Measurements from ENCODE around the gene ARHGAP31.

ARHGAP31 gene

GRCh38 chr3:119408243-119408950 lies 114.2 kb downstream of the ARHGAP31 start:
- no peak for DNase-seq
- in situ Hi-C loops (cut with HindIII; ENCODE audit: low pct_ligation_motif_present, low pct_unique_long_range_greater_than_20kb, low sequenced_read_pairs) = no loop called here

DNA sequence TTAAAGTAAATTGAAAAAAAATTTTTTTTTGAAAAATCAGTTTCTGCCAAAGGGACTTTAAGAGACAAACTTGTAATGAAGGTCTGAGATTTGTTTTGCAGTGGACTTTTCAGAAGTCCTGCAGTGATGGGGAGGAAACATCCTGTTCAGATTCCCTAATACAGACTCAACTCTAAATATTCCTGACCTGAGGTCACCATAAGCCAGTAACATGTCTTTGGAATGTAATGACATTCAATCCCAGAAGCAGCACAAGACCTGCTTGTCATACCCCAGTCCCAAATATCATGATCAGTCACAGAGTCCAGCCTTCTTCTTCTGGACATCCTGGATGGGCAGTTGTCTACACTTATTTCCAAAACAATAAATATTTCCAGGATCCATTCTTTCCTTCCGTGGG lies 115.7 kb downstream of the ARHGAP31 start:
- no peak for DNase-seq
- in situ Hi-C loops (cut with HindIII; ENCODE audit: low pct_ligation_motif_present, low pct_unique_long_range_greater_than_20kb, low sequenced_read_pairs) = no loop called here

- in situ Hi-C loops (cut with HindIII; ENCODE audit: low pct_ligation_motif_present, low pct_unique_long_range_greater_than_20kb, low sequenced_read_pairs) = no loop called here
- no peak for DNase-seq
These were observed 119.6 kb downstream of the ARHGAP31 start for GRCh38 chr3:119413603-119414280.

- DNase-seq = no peak
- in situ Hi-C loops (cut with HindIII; ENCODE audit: low pct_ligation_motif_present, low pct_unique_long_range_greater_than_20kb, low sequenced_read_pairs) = no loop called here
These were observed 122.7 kb downstream of the ARHGAP31 start for GRCh38 chr3:119416873-119417272.

- DNase-seq = no peak
- in situ Hi-C loops (cut with HindIII; ENCODE audit: low pct_ligation_motif_present, low pct_unique_long_range_greater_than_20kb, low sequenced_read_pairs) = no loop called here
These were observed 123.8 kb downstream of the ARHGAP31 start for GRCh38 chr3:119417771-119418512.

DNA sequence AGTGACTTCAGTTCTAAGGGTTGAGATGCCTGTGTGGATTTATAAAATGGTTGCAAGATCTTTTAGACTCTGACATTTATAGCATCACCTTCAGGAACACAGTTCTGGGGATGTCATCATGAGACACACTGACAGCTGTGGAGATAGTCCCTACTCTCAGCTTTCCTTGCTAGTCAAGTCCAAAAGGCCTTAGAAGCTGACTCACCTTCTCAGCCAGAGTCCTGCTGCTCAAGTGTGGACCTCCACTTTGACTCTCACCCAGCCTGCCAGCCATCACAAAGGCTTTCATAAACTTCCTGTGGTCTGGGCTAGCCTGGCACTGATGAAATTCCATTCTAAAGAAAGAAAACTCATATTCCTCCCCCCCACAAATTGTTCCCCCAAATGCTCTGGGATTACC lies 124.5 kb downstream of the ARHGAP31 start:
- in situ Hi-C loops (cut with HindIII; ENCODE audit: low pct_ligation_motif_present, low pct_unique_long_range_greater_than_20kb, low sequenced_read_pairs) = no loop called here
- DNase-seq = no peak

DNA sequence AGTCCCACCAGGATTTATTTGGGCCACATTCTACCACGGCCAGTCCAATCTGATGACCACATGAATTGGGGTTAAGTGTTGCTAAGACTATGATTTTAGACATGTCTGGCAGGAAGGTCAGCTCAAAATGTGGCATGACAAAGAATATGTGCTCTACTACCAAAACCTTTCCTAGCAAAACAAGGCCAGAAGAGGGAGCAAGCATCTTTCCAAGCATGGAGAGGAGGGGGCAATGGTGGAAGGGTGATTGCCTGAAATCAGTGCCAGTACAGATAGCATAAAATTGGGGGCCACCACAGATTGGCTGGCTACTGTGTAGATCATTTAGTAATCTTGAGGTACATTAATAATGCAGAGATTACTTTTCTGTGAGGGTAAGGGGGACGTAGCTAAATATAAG lies 126.0 kb downstream of the ARHGAP31 start:
- in situ Hi-C loops (cut with HindIII; ENCODE audit: low pct_ligation_motif_present, low pct_unique_long_range_greater_than_20kb, low sequenced_read_pairs) = no loop called here

DNA sequence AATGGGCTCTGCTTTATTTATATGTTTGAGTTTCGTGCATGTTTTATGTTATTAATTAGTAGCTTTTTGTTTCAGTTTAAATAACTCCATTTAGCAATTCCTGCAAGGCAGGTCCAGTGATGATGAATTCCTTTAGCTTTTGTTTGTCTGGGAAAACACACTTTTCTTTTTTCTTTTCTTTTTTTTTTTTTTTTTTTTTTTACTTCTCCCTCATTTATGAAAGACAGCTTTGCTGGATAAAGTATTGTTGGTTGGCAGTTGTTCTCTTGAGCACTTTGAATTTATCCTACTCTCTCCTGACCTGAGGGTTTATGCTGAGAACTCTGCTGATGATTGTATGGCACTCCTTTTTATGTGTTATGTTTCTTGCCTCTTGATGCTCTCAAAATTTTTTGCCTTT lies 133.5 kb downstream of the ARHGAP31 start:
- in situ Hi-C loops (cut with HindIII; ENCODE audit: low pct_ligation_motif_present, low pct_unique_long_range_greater_than_20kb, low sequenced_read_pairs) = no loop called here
- no peak for DNase-seq

More for the DNA sequence above, 126.0 kb downstream of the ARHGAP31 start:
- DNase-seq = peak; percentile 6

DNA sequence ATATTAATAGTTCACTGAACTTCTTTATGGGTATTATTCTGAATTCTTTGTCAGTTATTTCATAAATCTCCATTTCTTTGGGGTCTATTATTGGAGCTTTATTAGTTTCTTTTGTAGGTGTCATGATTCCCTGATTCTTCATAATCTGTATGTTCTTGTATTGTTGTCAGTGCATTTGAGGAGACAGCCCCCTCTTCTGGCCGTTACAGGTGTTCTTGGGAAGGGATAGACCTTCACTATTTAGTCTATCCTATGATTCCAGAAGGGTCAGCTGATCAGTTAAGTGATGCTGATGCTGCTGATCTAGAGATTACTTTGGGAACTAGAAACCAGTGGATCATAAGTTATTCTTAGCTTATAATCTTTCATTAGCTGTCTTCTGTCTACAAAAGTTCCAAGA lies 134.4 kb downstream of the ARHGAP31 start:
- peak; percentile 8 for DNase-seq
- in situ Hi-C loops (cut with HindIII; ENCODE audit: low pct_ligation_motif_present, low pct_unique_long_range_greater_than_20kb, low sequenced_read_pairs) = no loop called here

GRCh38 chr3:119433613-119434325 lies 139.6 kb downstream of the ARHGAP31 start:
- DNase-seq = no peak
- in situ Hi-C loops (cut with HindIII; ENCODE audit: low pct_ligation_motif_present, low pct_unique_long_range_greater_than_20kb, low sequenced_read_pairs) = no loop called here

DNA sequence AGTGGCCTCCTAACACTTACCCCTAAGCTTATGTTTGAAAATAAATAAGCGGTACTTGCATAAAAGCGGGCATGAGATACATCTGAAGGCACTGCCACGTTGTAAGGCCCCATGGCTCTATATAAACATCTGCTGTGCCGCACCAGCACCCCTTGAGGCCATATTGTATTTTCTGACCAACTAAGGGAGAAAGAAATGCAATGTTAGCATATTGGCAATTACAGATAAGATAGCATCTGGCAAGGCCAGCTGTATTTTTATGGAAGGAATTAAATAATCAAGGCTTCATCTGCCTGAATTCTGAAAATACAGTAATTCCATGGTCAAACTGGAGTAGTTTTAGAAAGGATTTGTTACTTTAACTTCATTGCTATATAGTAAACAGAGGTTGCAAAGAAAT lies 140.5 kb downstream of the ARHGAP31 start:
- in situ Hi-C loops (cut with HindIII; ENCODE audit: low pct_ligation_motif_present, low pct_unique_long_range_greater_than_20kb, low sequenced_read_pairs) = no loop called here
- no peak for DNase-seq

DNA sequence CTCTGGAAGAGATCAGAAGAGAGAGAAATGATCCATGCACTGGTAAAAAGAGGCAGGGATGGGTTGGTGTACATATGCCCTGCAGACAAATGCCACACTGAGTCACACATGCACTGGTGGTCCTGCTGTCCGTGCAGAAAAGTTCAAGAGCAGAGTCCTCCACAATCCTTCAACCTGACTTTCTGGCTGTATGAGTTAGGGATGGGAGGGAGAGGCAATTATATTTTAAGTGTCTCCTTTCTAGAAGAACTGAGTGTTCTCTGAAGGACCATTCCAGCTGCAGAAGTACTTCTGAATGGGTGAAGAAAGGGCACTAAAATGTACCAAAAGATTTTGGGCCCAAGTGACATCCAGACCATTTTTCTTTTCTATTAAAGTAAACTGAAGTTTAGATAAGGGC lies 142.8 kb downstream of the ARHGAP31 start:
- DNase-seq = no peak
- in situ Hi-C loops (cut with HindIII; ENCODE audit: low pct_ligation_motif_present, low pct_unique_long_range_greater_than_20kb, low sequenced_read_pairs) = no loop called here

- in situ Hi-C loops (cut with HindIII; ENCODE audit: low pct_ligation_motif_present, low pct_unique_long_range_greater_than_20kb, low sequenced_read_pairs) = no loop called here
- DNase-seq = no peak
These were observed 143.6 kb downstream of the ARHGAP31 start for GRCh38 chr3:119437691-119438258.

- in situ Hi-C loops (cut with HindIII; ENCODE audit: low pct_ligation_motif_present, low pct_unique_long_range_greater_than_20kb, low sequenced_read_pairs) = no loop called here
- no peak for DNase-seq
These were observed 149.0 kb downstream of the ARHGAP31 start for GRCh38 chr3:119443179-119443578.

DNA sequence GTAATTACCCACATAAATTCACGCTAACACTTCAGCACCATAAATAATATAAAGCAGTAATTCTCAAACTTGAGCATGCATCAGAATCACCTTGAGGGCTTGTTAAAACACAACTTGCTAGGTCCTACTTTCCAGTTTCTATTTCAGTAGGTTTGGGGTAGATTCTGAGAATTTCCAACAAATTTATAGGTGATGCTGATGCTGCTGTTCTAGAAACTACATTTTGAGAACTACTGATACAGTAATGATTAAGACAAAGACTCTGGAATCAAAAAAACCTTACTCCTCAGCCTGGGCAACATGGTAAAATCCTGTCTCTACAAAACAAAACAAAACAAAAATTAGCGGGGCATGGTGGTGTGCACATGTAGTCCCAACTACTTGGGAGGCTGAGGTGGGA lies 150.4 kb downstream of the ARHGAP31 start:
- in situ Hi-C loops (cut with HindIII; ENCODE audit: low pct_ligation_motif_present, low pct_unique_long_range_greater_than_20kb, low sequenced_read_pairs) = no loop called here
- no peak for DNase-seq

GRCh38 chr3:119453822-119454221 lies 159.6 kb downstream of the ARHGAP31 start:
- in situ Hi-C loops (cut with HindIII; ENCODE audit: low pct_ligation_motif_present, low pct_unique_long_range_greater_than_20kb, low sequenced_read_pairs) = no loop called here

GRCh38 chr3:119456469-119456868 lies 162.3 kb downstream of the ARHGAP31 start:
- in situ Hi-C loops (cut with HindIII; ENCODE audit: low pct_ligation_motif_present, low pct_unique_long_range_greater_than_20kb, low sequenced_read_pairs) = no loop called here

More at GRCh38 chr3:119453822-119454221, 159.6 kb downstream of the ARHGAP31 start:
- no peak for DNase-seq

GRCh38 chr3:119457246-119457645 lies 163.1 kb downstream of the ARHGAP31 start:
- in situ Hi-C loops (cut with HindIII; ENCODE audit: low pct_ligation_motif_present, low pct_unique_long_range_greater_than_20kb, low sequenced_read_pairs) = no loop called here
- DNase-seq = no peak

More at GRCh38 chr3:119456469-119456868, 162.3 kb downstream of the ARHGAP31 start:
- DNase-seq = no peak

Data from ACHN (cell line).